Activated naive CD4-positive, alpha-beta T cell treated with anti-CD3 and anti-CD28 coated beads for 36 hours (primary cell): ENCODE data around the gene VWF. TPM values are rescaled to one million over a fixed set of nuclear protein-coding genes. Genes with fewer than 3 reads are reported as not detected.
"Not testable (repeated sequence)": the region's sequence is repeated elsewhere in the genome, so short reads cannot be mapped to it uniquely, and the experiment has no call there.

Source experiments
- CTCF ChIA-PET: fragments of 350-600 bp; sonication (Branson Sonifier 250); formaldehyde crosslinking; loops from one replicate; lab custom pipeline; 2021; ENCODE audit warnings: antibody characterized with exemption; lab: Charles Lee
- DNase-seq: peaks from one replicate; pipeline ENCODE4 v3.0.0-alpha.2; 2020
- H3K27ac Mint-ChIP-seq: one replicate; pipeline ENCODE4 v1.8.0; 2021; ENCODE audit warnings: mild to moderate bottlenecking, mixed read lengths
- H3K27me3 Mint-ChIP-seq: one replicate; pipeline ENCODE4 v1.8.0; 2021; ENCODE audit warnings: low read depth, mixed read lengths
- H3K36me3 Mint-ChIP-seq: one replicate; pipeline ENCODE4 v1.8.0; 2021; ENCODE audit warnings: low read depth, mixed read lengths
- H3K4me1 Mint-ChIP-seq: one replicate; pipeline ENCODE4 v1.8.0; 2021; ENCODE audit warnings: low read depth, mixed read lengths
- H3K4me3 Mint-ChIP-seq: one replicate; pipeline ENCODE4 v1.8.0; 2021; ENCODE audit warnings: mild to moderate bottlenecking, moderate library complexity, mixed read lengths
- H3K9me3 Mint-ChIP-seq: one replicate; pipeline ENCODE4 v1.8.0; 2021; ENCODE audit warnings: mixed read lengths
- intact Hi-C: fragments of 100-400 bp; cut with micrococcal nuclease; formaldehyde crosslinking; loops from one replicate; pipeline ENCODE4 v1.15.1; 2023
- total RNA-seq, 2 experiments: library from RNA; stranded (reverse); gene quantifications; one replicate each; pipeline ENCODE4 v1.2.3, GENCODE V29; 2021

VWF gene
- total RNA-seq, 2 experiments from 2014 or later: not detected

GRCh38 chr12:6115389-6115788, 9.1 kb downstream of the VWF start:
- Mint-ChIP-seq H3K4me3 (no peak overlapping the region), H3K9me3 (no peaks in the 10 kb centered on the region), H3K27ac (no peak overlapping the region), H3K4me1 (no peaks in the 10 kb centered on the region), H3K27me3 (no peaks in the 10 kb centered on the region), H3K36me3 (no peaks in the 10 kb centered on the region)
- CTCF ChIA-PET: no interaction called here
- DNase-seq: no peak
- intact Hi-C loops: no loop called here

- intact Hi-C loops: no loop called here
- no peaks in the 10 kb centered on the region for H3K4me1 Mint-ChIP-seq
- H3K4me3 Mint-ChIP-seq: no peak overlapping the region
- no peaks in the 10 kb centered on the region for H3K9me3 Mint-ChIP-seq
- no peak for DNase-seq
- H3K36me3 Mint-ChIP-seq: no peaks in the 10 kb centered on the region
- CTCF ChIA-PET: interaction anchor here (1.0 kb wide), 1 partner anchor 170 kb away, joined by 3 read pairs; no protein-coding TSS in a partner anchor
- no peaks in the 10 kb centered on the region for H3K27me3 Mint-ChIP-seq
- H3K27ac Mint-ChIP-seq: no peak overlapping the region
Observed at GRCh38 chr12:6114476-6114870, 10.0 kb downstream of the VWF start.

GRCh38 chr12:6113691-6114475, 10.6 kb downstream of the VWF start:
- Mint-ChIP-seq H3K4me1 (no peaks in the 10 kb centered on the region), H3K36me3 (no peaks in the 10 kb centered on the region), H3K27me3 (no peaks in the 10 kb centered on the region), H3K4me3 (no peak overlapping the region), H3K9me3 (no peaks in the 10 kb centered on the region), H3K27ac (no peak overlapping the region)
- intact Hi-C loops: no loop called here
- CTCF ChIA-PET: interaction anchor here (0.6 to 1.0 kb wide), 2 partner anchors 121 to 171 kb away, joined by 3 to 4 read pairs; no protein-coding TSS in a partner anchor
- DNase-seq: no peak

- Mint-ChIP-seq H3K4me3 (no peak overlapping the region), H3K27ac (no peak overlapping the region), H3K4me1 (no peaks in the 10 kb centered on the region), H3K36me3 (no peaks in the 10 kb centered on the region), H3K27me3 (no peaks in the 10 kb centered on the region), H3K9me3 (no peaks in the 10 kb centered on the region)
- intact Hi-C loops: no loop called here
- no peak for DNase-seq
- CTCF ChIA-PET: interaction anchor here (1.1 to 1.5 kb wide), 2 partner anchors 74 to 84 kb away, joined by 3 to 4 read pairs; no protein-coding TSS in a partner anchor
Observed at GRCh38 chr12:6112004-6112403, 12.5 kb downstream of the VWF start.

GRCh38 chr12:6110006-6110405, 14.5 kb downstream of the VWF start:
- Mint-ChIP-seq H3K27ac (no peak overlapping the region), H3K36me3 (no peaks in the 10 kb centered on the region), H3K27me3 (no peaks in the 10 kb centered on the region), H3K4me3 (no peak overlapping the region), H3K9me3 (no peaks in the 10 kb centered on the region), H3K4me1 (no peaks in the 10 kb centered on the region)
- no peak for DNase-seq
- intact Hi-C loops: no loop called here
- CTCF ChIA-PET: no interaction called here

GRCh38 chr12:6106218-6106617, 18.3 kb downstream of the VWF start:
- no peaks in the 10 kb centered on the region for H3K4me1 Mint-ChIP-seq
- H3K27ac Mint-ChIP-seq: no peak overlapping the region
- H3K36me3 Mint-ChIP-seq: no peaks in the 10 kb centered on the region
- no peak overlapping the region for H3K4me3 Mint-ChIP-seq
- H3K27me3 Mint-ChIP-seq: no peaks in the 10 kb centered on the region
- CTCF ChIA-PET: no interaction called here
- intact Hi-C loops: no loop called here
- no peaks in the 10 kb centered on the region for H3K9me3 Mint-ChIP-seq
- no peak for DNase-seq

- CTCF ChIA-PET: no interaction called here
- no peaks in the 10 kb centered on the region for H3K4me1 Mint-ChIP-seq
- no peaks in the 10 kb centered on the region for H3K36me3 Mint-ChIP-seq
- no peak overlapping the region for H3K4me3 Mint-ChIP-seq
- no peaks in the 10 kb centered on the region for H3K27me3 Mint-ChIP-seq
- intact Hi-C loops: no loop called here
- no peak for DNase-seq
- no peak overlapping the region for H3K27ac Mint-ChIP-seq
- no peaks in the 10 kb centered on the region for H3K9me3 Mint-ChIP-seq
Observed at GRCh38 chr12:6104842-6105241, 19.6 kb downstream of the VWF start.

- no peak overlapping the region for H3K4me3 Mint-ChIP-seq
- H3K9me3 Mint-ChIP-seq: no peaks in the 10 kb centered on the region
- H3K4me1 Mint-ChIP-seq: no peaks in the 10 kb centered on the region
- intact Hi-C loops: no loop called here
- CTCF ChIA-PET: no interaction called here
- H3K36me3 Mint-ChIP-seq: no peaks in the 10 kb centered on the region
- no peaks in the 10 kb centered on the region for H3K27me3 Mint-ChIP-seq
- no peak for DNase-seq
- no peak overlapping the region for H3K27ac Mint-ChIP-seq
Observed at GRCh38 chr12:6104027-6104426, 20.4 kb downstream of the VWF start.

GRCh38 chr12:6102021-6102420, 22.4 kb downstream of the VWF start:
- H3K4me1 Mint-ChIP-seq, intact Hi-C loops, H3K4me3 Mint-ChIP-seq, DNase-seq, H3K27me3 Mint-ChIP-seq, H3K9me3 Mint-ChIP-seq, H3K36me3 Mint-ChIP-seq, H3K27ac Mint-ChIP-seq: not testable (repeated sequence)
- CTCF ChIA-PET: interaction anchor here (0.7 kb wide), 1 partner anchor 192 kb away, joined by 3 read pairs; no protein-coding TSS in a partner anchor

- no peak overlapping the region for H3K27ac Mint-ChIP-seq
- no peak for DNase-seq
- H3K4me1 Mint-ChIP-seq: no peaks in the 10 kb centered on the region
- CTCF ChIA-PET: interaction anchor here (0.6 kb wide), 1 partner anchor 1270 kb away, joined by 5 read pairs; no protein-coding TSS in a partner anchor
- intact Hi-C loops: no loop called here
- H3K9me3 Mint-ChIP-seq: no peaks in the 10 kb centered on the region
- H3K27me3 Mint-ChIP-seq: no peaks in the 10 kb centered on the region
- no peak overlapping the region for H3K4me3 Mint-ChIP-seq
- no peaks in the 10 kb centered on the region for H3K36me3 Mint-ChIP-seq
Observed at GRCh38 chr12:6099316-6099715, 25.2 kb downstream of the VWF start.

- no peak overlapping the region for H3K27ac Mint-ChIP-seq
- H3K36me3 Mint-ChIP-seq: no peaks in the 10 kb centered on the region
- intact Hi-C loops: no loop called here
- CTCF ChIA-PET: no interaction called here
- no peak for DNase-seq
- no peaks in the 10 kb centered on the region for H3K27me3 Mint-ChIP-seq
- H3K4me1 Mint-ChIP-seq: no peaks in the 10 kb centered on the region
- no peak overlapping the region for H3K4me3 Mint-ChIP-seq
- H3K9me3 Mint-ChIP-seq: no peaks in the 10 kb centered on the region
Observed at GRCh38 chr12:6097411-6097810, 27.1 kb downstream of the VWF start.

- no peak for DNase-seq
- Mint-ChIP-seq H3K36me3 (no peaks in the 10 kb centered on the region), H3K27me3 (no peaks in the 10 kb centered on the region), H3K9me3 (no peaks in the 10 kb centered on the region), H3K4me3 (no peak overlapping the region), H3K4me1 (no peaks in the 10 kb centered on the region), H3K27ac (no peak overlapping the region)
- CTCF ChIA-PET: no interaction called here
- intact Hi-C loops: no loop called here
Observed at GRCh38 chr12:6096527-6096926, 27.9 kb downstream of the VWF start.

- no peak overlapping the region for H3K27ac Mint-ChIP-seq
- H3K36me3 Mint-ChIP-seq: no peaks in the 10 kb centered on the region
- no peak for DNase-seq
- H3K4me1 Mint-ChIP-seq: peaks cover 5% of the 10 kb centered on the region
- no peaks in the 10 kb centered on the region for H3K27me3 Mint-ChIP-seq
- intact Hi-C loops: no loop called here
- H3K9me3 Mint-ChIP-seq: no peaks in the 10 kb centered on the region
- no peak overlapping the region for H3K4me3 Mint-ChIP-seq
- CTCF ChIA-PET: interaction anchor here (0.7 kb wide), 2 partner anchors 358 to 1852 kb away, joined by 3 read pairs; no protein-coding TSS in a partner anchor
Observed at GRCh38 chr12:6095269-6095668, 29.2 kb downstream of the VWF start.
